T-cell (primary cell): ENCODE measurements around the gene THY1. TPM values are rescaled to one million over a fixed set of nuclear protein-coding genes. Genes with fewer than 3 reads are reported as not detected.

Experiments
- ATAC-seq, 4 experiments: fragments of 200-7000 bp in 3 of 4; fragments of 150-1000 bp in 1 of 4; cut with Tn5 transposase; replicated peaks in 1 of 4; 1 replicate in 3 of 4; 2 replicates in 1 of 4; pipeline ENCODE4 v1.10.0; 2021; ENCODE audit warnings: moderate library complexity in 3 of 4, mild to moderate bottlenecking in 2 of 4, moderate number of reproducible peaks in 1 of 4
- CTCF ChIA-PET, 2 donors: fragments of 300-600 bp; sonication (Branson Sonifier 250); formaldehyde crosslinking; loops; one replicate each; lab custom pipeline; 2022; ENCODE audit warnings: antibody characterized with exemption in 2 of 2; lab: Charles Lee
- POLR2A ChIA-PET, 2 donors: fragments of 300-600 bp; sonication (Branson Sonifier 250); formaldehyde crosslinking; loops; one replicate each; lab custom pipeline; 2022; ENCODE audit warnings: antibody characterized with exemption in 2 of 2; lab: Charles Lee
- DNase-seq, 35 experiments: peaks; one replicate each; pipeline versions ENCODE4 v3.0.0 to v3.0.0-alpha.2; 2013 to 2023
- H3K27ac ChIP-seq: one replicate; pipeline ENCODE4 v1.5.1; 2013; ENCODE audit warnings: low read length
- H3K27me3 ChIP-seq, 2 experiments: replicated peaks in 1 of 2; 1 replicate in 1 of 2; 2 replicates in 1 of 2; pipeline versions ENCODE4 v1.6.1 to v1.7.0; 2013; ENCODE audit warnings: low read length in 1 of 2, mixed read lengths in 1 of 2; ENCODE audit not compliant: control insufficient read depth in 2 of 2, insufficient read depth in 2 of 2; ENCODE audit errors: extremely low read depth in 1 of 2
- H3K36me3 ChIP-seq, 2 donors: 1 replicate in 1 of 2; 2 replicates in 1 of 2; pipeline versions ENCODE4 v1.6.1 to v1.7.0; 2013; ENCODE audit warnings: low read length in 1 of 2; ENCODE audit not compliant: control insufficient read depth in 2 of 2, insufficient read depth in 1 of 2; ENCODE audit errors: extremely low read depth in 1 of 2
- H3K4me1 ChIP-seq, 2 experiments: 1 replicate in 1 of 2; 2 replicates in 1 of 2; pipeline versions ENCODE4 v1.6.1 to v1.7.0; 2013; ENCODE audit warnings: low read length in 2 of 2, mixed read lengths in 1 of 2; ENCODE audit not compliant: insufficient read depth in 2 of 2, control insufficient read depth in 1 of 2; ENCODE audit errors: extremely low read depth in 1 of 2
- H3K4me3 ChIP-seq, 2 donors: 1 replicate in 1 of 2; 2 replicates in 1 of 2; pipeline versions ENCODE4 v1.5.1 to v1.7.0; 2013; ENCODE audit warnings: mild to moderate bottlenecking in 2 of 2, low read length in 1 of 2, moderate library complexity in 1 of 2; ENCODE audit not compliant: control insufficient read depth in 1 of 2; ENCODE audit errors: extremely low read depth in 1 of 2
- H3K9me3 ChIP-seq: 2 replicates; pipeline ENCODE4 v1.7.0; 2013
- H3K27ac Mint-ChIP-seq, 2 donors: one replicate each; pipeline ENCODE4 v1.8.0; 2020 to 2021; ENCODE audit warnings: mild to moderate bottlenecking in 2 of 2, mixed read lengths in 2 of 2
- H3K27me3 Mint-ChIP-seq, 2 donors: one replicate each; pipeline ENCODE4 v1.8.0; 2021 to 2022; ENCODE audit warnings: mixed read lengths in 2 of 2
- H3K36me3 Mint-ChIP-seq: one replicate; pipeline ENCODE4 v1.8.0; 2021; ENCODE audit warnings: mixed read lengths
- H3K4me1 Mint-ChIP-seq, 3 donors: one replicate each; pipeline ENCODE4 v1.8.0; 2020 to 2022; ENCODE audit warnings: mixed read lengths in 3 of 3, mild to moderate bottlenecking in 1 of 3
- H3K4me3 Mint-ChIP-seq, 3 donors: one replicate each; pipeline ENCODE4 v1.8.0; 2020 to 2022; ENCODE audit warnings: mild to moderate bottlenecking in 3 of 3, mixed read lengths in 3 of 3, moderate library complexity in 3 of 3
- H3K9me3 Mint-ChIP-seq, 3 donors: one replicate each; pipeline ENCODE4 v1.8.0; 2020 to 2022; ENCODE audit warnings: mixed read lengths in 3 of 3
- WGBS: methylation state at CpG from one replicate; pipeline ENCODE4 v1.1.5; 2013; ENCODE audit warnings: missing lambda C conversion rate; ENCODE audit not compliant: insufficient coverage; 5-methylcytosine and 5-hydroxymethylcytosine counted together
- total RNA-seq, 35 experiments: library from RNA in 6 of 35; stranded (reverse) in 6 of 35; fragments of 120-200 nt in 1 of 35; gene quantifications; one replicate each; pipeline versions ENCODE4 v1.2.1 to v1.2.4 and lab custom pipeline; 2013 to 2026

The THY1 gene
- total RNA-seq, 5 donors from 2014 or later (not counting 1 experiment from before 2014, with no cell fraction given): 0.44 to 0.76 (median 0.48) TPM; not detected in 1

DNA sequence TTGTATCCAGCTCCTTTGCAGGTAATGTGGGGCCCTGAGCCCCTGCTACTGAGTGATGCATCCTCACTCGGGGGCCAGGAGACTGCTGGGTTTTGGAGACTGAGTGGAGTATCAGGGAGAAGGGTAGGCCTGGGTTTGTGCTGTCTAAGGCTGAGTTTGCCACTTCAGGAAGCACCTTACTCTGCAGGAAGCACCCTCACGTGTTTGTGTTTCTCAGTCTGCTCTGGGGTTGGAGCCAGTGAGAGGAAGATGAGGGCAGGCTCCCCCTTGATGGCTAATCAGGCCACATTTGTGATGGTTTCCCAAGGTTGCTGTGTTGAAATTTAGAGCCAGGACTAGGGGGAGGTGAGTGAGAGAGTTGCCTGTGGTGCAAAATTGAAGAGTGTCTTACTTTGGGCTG is 13.7 kb upstream of the THY1 start:
- Histone ChIP-seq H3K36me3 (no peaks in the 10 kb centered on the region), H3K4me1 (peaks cover 0 to 12% of the 10 kb centered on the region in 2 experiments), H3K4me3 (no peak overlapping the region), H3K9me3 (no peaks in the 10 kb centered on the region), H3K27me3 (peaks cover 0 to 26% of the 10 kb centered on the region in 2 experiments), H3K27ac (no peak overlapping the region)
- Mint-ChIP-seq H3K4me3 (no peak overlapping the region), H3K27ac (no peak overlapping the region), H3K9me3 (peaks cover 3 to 8% (median 6%) of the 10 kb centered on the region in 3 donors), H3K36me3 (no peaks in the 10 kb centered on the region), H3K4me1 (peaks cover 5 to 10% (median 5%) of the 10 kb centered on the region in 3 donors), H3K27me3 (peaks cover 4 to 14% of the 10 kb centered on the region in 2 donors)
- ATAC-seq (no peak), DNase-seq (no peak)
- 15% methylated on average over 2 of the region's 2 CpGs for WGBS
- ChIA-PET POLR2A (no interaction called here), CTCF (no interaction called here)

DNA sequence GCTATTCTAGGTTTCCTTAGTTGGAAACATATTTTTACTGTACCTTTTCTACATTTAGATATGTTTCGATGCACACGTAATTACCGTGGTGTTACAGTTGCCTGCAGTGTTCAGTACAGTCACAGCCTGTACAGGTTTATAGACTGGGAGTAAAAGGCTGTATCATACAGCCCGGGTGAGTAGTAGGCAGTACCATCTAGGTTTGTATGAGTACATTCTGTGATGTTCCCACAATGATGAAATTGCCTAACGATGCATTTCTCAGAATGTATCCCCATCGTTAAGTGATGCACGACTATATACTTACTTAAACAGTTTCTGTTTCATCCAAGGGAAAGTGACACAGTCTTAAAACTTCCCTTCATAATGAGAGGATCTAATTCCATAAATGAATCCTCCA is 13.1 kb upstream of the THY1 start:
- Mint-ChIP-seq H3K36me3 (no peaks in the 10 kb centered on the region), H3K4me3 (no peak overlapping the region), H3K9me3 (peaks cover 3 to 8% (median 6%) of the 10 kb centered on the region in 3 donors), H3K27me3 (peaks cover 10 to 16% of the 10 kb centered on the region in 2 donors), H3K4me1 (peaks cover 2 to 6% (median 4%) of the 10 kb centered on the region in 3 donors), H3K27ac (no peak overlapping the region)
- Histone ChIP-seq H3K36me3 (no peaks in the 10 kb centered on the region), H3K4me3 (no peak overlapping the region), H3K27ac (no peak overlapping the region), H3K9me3 (no peaks in the 10 kb centered on the region), H3K27me3 (peaks cover 0 to 29% of the 10 kb centered on the region in 2 experiments), H3K4me1 (peaks cover 0 to 5% of the 10 kb centered on the region in 2 experiments)
- DNase-seq (no peak), ATAC-seq (no peak)
- ChIA-PET POLR2A (no interaction called here), CTCF (no interaction called here)
- 60% methylated on average over 1 of the region's 7 CpGs for WGBS

DNA sequence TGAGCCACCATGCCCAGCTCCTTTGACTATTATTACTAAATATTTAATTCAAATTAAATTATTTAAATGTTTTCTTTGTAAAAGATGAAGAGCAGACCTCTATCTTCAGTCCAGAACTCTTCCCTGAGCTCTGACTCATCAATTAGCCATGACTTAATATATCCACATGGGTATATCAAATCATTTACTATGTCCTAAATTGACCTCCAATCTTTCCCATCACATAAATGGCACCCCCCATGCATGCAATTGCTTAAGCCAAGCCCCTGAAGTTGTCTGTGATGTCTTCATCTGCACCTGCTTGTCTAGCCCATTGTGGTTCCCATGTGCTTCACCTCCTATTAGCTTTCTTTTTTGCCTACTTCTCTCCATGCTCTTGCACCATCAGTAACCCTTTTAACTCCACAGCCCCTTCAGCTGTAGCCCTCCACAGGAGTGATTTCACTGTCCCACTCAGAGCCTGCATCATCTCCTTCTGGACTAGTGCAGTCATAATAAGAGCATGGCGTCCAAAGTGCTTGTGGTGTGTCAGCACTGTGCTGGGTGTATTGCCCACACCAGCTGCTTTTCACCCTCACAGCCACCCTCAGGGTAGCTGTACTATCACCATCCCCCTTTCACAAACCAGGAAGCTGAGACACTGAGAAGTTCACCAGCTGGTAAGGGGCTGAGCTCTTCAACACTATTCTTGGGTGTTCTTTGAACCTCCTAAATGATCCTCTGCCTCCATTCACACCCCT is 11.8 kb upstream of the THY1 start:
- H3K4me1 Mint-ChIP-seq: no peaks in the 10 kb centered on the region

DNA sequence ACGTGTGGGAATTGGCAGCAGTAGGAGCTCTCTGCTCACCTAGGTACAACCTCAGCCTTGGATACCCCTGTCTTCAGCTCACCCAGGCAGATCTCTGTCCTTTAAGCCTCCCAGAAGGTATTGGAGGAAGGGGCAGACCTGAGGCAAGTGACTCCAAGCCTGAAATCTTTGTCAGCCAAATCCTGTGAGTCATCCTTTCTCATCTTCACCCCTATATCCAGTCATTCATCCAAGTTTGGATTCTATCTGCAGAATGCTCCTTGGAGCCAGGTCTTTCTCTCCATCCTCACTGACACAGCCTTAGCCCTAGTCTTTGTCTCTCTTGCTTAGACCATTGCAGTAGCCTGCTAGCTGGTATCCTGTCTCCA is 10.4 kb upstream of the THY1 start:
- no peaks in the 10 kb centered on the region for H3K4me1 Mint-ChIP-seq
- no peak for DNase-seq
- no peak overlapping the region for H3K27ac Mint-ChIP-seq
- Histone ChIP-seq H3K36me3 (no peaks in the 10 kb centered on the region), H3K27ac (no peak overlapping the region), H3K4me1 (no peaks in the 10 kb centered on the region), H3K9me3 (no peaks in the 10 kb centered on the region), H3K27me3 (peaks cover 0 to 32% of the 10 kb centered on the region in 2 experiments), H3K4me3 (no peak overlapping the region)
- H3K36me3 Mint-ChIP-seq: no peaks in the 10 kb centered on the region
- H3K27me3 Mint-ChIP-seq: peaks cover 29 to 31% of the 10 kb centered on the region in 2 donors
- no peak overlapping the region for H3K4me3 Mint-ChIP-seq
- no peak for ATAC-seq
- no CpG with 5 or more reads among the region's 1 CpG for WGBS
- ChIA-PET CTCF (no interaction called here), POLR2A (no interaction called here)
- peaks cover 3 to 8% (median 6%) of the 10 kb centered on the region in 3 donors for H3K9me3 Mint-ChIP-seq

More for the DNA sequence above, 11.8 kb upstream of the THY1 start:
- H3K27me3 Mint-ChIP-seq: peaks cover 20 to 23% of the 10 kb centered on the region in 2 donors
- ATAC-seq: no peak
- H3K9me3 Mint-ChIP-seq: peaks cover 3 to 8% (median 6%) of the 10 kb centered on the region in 3 donors
- H3K27me3 ChIP-seq: peaks cover 0 to 29% of the 10 kb centered on the region in 2 experiments
- no peaks in the 10 kb centered on the region for H3K36me3 Mint-ChIP-seq
- H3K4me3 ChIP-seq: no peak overlapping the region
- no peaks in the 10 kb centered on the region for H3K9me3 ChIP-seq
- ChIA-PET POLR2A (no interaction called here), CTCF (no interaction called here)
- DNase-seq: no peak
- H3K27ac Mint-ChIP-seq: no peak overlapping the region
- H3K4me1 ChIP-seq: no peaks in the 10 kb centered on the region
- H3K36me3 ChIP-seq: no peaks in the 10 kb centered on the region
- no peak overlapping the region for H3K27ac ChIP-seq
- WGBS: no CpG with 5 or more reads among the region's 1 CpG
- H3K4me3 Mint-ChIP-seq: no peak overlapping the region

DNA sequence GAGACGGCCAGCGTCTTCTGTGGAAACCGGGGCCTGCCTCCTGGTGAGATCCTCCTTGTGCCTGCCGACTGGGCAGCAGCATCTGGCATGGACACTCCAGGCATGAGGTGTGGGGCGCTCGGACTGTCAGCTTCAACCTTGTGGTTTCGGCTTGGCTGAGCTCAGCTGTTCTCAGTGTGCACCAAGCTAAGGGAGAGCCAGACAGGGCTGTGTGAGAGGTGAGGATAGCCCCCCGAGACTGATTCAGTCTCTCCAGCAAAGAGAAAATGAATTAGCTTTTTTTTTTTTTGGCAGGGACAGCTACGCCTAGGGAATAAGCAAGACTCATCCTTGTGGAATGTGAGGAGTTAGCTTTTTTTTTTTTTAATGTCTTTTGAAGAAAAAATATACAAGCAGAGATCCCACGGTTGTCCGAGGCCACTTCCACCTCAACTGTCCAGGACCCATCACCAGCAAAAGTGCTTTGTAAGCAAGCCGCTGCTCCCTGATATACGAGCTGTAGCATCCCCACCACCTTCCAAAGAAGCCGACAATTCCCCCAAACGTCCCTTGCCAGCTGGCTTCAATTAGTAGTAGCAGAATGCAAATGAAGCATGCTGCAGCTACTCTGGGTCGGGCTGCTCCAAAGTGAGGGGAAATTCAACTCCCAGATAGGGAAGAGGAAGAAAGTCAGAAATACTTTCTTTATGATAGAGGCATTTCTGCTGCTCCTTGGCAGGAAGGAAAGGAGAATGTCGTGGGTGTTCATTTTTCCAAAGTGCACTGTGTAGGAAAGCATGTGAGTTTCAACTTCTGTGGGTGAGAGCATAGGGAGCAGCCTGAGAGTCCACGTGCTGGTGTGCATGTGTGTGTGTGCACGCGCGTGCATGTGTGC is 9.7 kb upstream of the THY1 start:
- no peaks in the 10 kb centered on the region for H3K36me3 ChIP-seq
- Mint-ChIP-seq H3K9me3 (peaks cover 3 to 8% (median 6%) of the 10 kb centered on the region in 3 donors), H3K4me3 (no peak overlapping the region), H3K4me1 (no peaks in the 10 kb centered on the region), H3K27ac (no peak overlapping the region), H3K36me3 (no peaks in the 10 kb centered on the region), H3K27me3 (peaks cover 33 to 35% of the 10 kb centered on the region in 2 donors)
- ChIA-PET CTCF (no interaction called here), POLR2A (no interaction called here)
- 74% methylated on average over 9 of the region's 21 CpGs for WGBS
- H3K4me1 ChIP-seq: no peaks in the 10 kb centered on the region
- no peaks in the 10 kb centered on the region for H3K9me3 ChIP-seq
- ATAC-seq (no peak), DNase-seq (no peak)
- H3K27ac ChIP-seq: no peak overlapping the region
- no peak overlapping the region for H3K4me3 ChIP-seq
- peaks cover 0 to 33% of the 10 kb centered on the region in 2 experiments for H3K27me3 ChIP-seq

DNA sequence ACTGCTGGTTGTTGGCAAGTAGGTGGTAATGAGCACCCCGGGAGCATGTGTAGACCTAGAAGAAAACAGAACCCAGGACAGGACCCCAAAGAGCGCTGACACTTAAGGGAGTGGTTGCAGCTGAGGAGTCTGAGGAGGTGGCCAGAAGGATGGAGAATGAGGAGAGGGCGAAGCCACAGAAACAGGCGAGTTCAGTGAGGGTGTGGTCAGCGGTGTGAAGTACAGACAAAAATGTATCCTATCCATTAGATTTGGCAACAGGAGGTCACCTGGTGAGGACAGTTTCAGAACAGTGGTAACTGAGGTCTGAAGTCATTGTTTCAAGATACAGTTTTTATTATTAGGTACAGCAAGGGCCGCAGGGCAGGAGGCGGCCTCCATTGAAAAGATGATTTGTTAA is 8.6 kb upstream of the THY1 start:
- H3K4me3 ChIP-seq: no peak overlapping the region
- Mint-ChIP-seq H3K4me1 (no peaks in the 10 kb centered on the region), H3K27me3 (peaks cover 38 to 40% of the 10 kb centered on the region in 2 donors), H3K9me3 (no peaks in the 10 kb centered on the region), H3K27ac (no peak overlapping the region), H3K36me3 (no peaks in the 10 kb centered on the region), H3K4me3 (no peak overlapping the region)
- 92% methylated on average over 5 of the region's 7 CpGs for WGBS
- POLR2A ChIA-PET: no interaction called here
- ATAC-seq (no peak), DNase-seq (no peak)
- peaks cover 0 to 36% of the 10 kb centered on the region in 2 experiments for H3K27me3 ChIP-seq
- CTCF ChIA-PET: no interaction called here
- H3K4me1 ChIP-seq: no peaks in the 10 kb centered on the region
- no peaks in the 10 kb centered on the region for H3K9me3 ChIP-seq
- H3K36me3 ChIP-seq: no peaks in the 10 kb centered on the region
- no peak overlapping the region for H3K27ac ChIP-seq
